AG04449 (cell line): ENCODE measurements around the gene GRHL3.

Source experiments
- CTCF ChIA-PET: fragments of 350-600 bp; formaldehyde crosslinking; extraction: SDS; loops from one replicate; lab custom pipeline; 2021; ENCODE audit warnings: antibody characterized with exemption; lab: Yijun Ruan, JAX
- POLR2A ChIA-PET: fragments of 400-600, 350-600 bp; formaldehyde crosslinking; extraction: SDS; loops from one replicate; lab custom pipeline; 2020; ENCODE audit warnings: antibody characterized with exemption, inconsistent platforms; lab: Yijun Ruan, JAX
- DNase-seq: peaks from one replicate; pipeline ENCODE4 v3.0.0-alpha.2; 2010; ENCODE audit warnings: low read depth, low spot score
- H3K4me3 ChIP-seq: 2 replicates; pipeline ENCODE4 v1.5.1; 2011; ENCODE audit warnings: low read depth, mild to moderate bottlenecking, control low read depth, low read length
- TF ChIP-seq, protein P1 (sequence below): IDR thresholded peaks from one replicate; pipeline ENCODE4 v1.5.1; 2011; ENCODE audit warnings: mild to moderate bottlenecking, moderate library complexity, low read length, control low read depth, inconsistent platforms; ENCODE audit not compliant: insufficient read depth; ENCODE audit errors: missing control alignments

The GRHL3 gene

DNA sequence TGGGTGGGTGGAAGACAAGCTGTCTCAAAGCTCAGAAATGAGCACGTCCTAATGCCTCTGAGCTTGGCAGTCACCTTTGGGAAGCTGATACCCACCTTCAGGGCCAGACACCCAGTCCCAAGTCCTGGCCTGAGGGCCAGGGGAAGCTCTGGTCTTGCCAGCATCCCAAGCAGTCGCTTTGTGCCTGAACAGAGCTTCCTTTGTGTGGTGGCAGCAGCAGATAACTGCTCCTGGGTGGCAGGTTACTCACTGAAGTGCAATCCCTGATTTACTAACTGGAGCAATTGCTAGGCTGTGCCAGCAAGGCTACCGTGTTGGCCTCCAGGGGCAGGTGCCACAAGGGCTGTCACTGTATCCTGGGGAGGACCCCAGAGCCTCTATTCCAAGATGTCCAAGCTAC, 40.4 kb upstream of the GRHL3 start:
- ChIA-PET CTCF (interaction anchor here (1.0 kb wide), 2 partner anchors 86 to 112 kb away, joined by 3 to 4 read pairs; no protein-coding TSS in a partner anchor), POLR2A (interaction anchor here (0.7 kb wide), 1 partner anchor 466 kb away, joined by 3 read pairs; the partner anchor contains the start of gene CLIC4)

DNA sequence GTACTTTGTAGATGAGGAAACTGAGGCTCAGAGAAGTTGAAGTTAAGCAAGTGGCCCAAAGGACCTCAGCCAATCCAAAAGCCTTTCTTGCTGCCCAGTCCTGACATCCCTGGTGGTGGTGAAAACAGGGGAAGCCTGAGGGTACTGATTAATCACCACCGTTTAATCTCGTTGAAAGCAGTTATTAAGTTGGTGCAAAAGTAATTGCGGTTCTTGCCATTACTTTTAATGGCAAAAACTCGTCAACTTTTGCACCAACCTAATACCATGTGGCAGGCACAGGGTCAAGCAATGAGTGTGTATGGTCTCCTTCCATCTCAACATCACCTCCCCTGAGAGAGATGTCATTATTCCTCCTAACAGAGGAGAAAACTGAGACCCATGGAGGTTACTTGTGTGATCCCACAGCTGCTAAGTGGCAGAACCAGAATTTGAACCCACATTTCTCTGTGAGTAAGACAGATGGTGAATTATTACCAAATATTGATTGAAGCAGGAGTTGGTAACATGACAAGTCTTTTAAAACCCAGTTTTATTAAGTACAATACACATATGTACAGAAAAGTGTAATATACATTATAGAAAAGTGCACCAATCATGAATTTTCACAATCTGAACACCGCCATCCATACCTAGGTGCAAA, 39.4 kb upstream of the GRHL3 start:
- ChIA-PET CTCF (no interaction called here), POLR2A (no interaction called here)
- no peak for DNase-seq
- H3K4me3 ChIP-seq: no peak overlapping the region
- TF ChIP-seq, protein P1, sequence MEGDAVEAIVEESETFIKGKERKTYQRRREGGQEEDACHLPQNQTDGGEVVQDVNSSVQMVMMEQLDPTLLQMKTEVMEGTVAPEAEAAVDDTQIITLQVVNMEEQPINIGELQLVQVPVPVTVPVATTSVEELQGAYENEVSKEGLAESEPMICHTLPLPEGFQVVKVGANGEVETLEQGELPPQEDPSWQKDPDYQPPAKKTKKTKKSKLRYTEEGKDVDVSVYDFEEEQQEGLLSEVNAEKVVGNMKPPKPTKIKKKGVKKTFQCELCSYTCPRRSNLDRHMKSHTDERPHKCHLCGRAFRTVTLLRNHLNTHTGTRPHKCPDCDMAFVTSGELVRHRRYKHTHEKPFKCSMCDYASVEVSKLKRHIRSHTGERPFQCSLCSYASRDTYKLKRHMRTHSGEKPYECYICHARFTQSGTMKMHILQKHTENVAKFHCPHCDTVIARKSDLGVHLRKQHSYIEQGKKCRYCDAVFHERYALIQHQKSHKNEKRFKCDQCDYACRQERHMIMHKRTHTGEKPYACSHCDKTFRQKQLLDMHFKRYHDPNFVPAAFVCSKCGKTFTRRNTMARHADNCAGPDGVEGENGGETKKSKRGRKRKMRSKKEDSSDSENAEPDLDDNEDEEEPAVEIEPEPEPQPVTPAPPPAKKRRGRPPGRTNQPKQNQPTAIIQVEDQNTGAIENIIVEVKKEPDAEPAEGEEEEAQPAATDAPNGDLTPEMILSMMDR: no peak

More for the DNA sequence above, 40.4 kb upstream of the GRHL3 start:
- DNase-seq: no peak
- no peak overlapping the region for H3K4me3 ChIP-seq
- TF ChIP-seq, protein P1: no peak

DNA sequence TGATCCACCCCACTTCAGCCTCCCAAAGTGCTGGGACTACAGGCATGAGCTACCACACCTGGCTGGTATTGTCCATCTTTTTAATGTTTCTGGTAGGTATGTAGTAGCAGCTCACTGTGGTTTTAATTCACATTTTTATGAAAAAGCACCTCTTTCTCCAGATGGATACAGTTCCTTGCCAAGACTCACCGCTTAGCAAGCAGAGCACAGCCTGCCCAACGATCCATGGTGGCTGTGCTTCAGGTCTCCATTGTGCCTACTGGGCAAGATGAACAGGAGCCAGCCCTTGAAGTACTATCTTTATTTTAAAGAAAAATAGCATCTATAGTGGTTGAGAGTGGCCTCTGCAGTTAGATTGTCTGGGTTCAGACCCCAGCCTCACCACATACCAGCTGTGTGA, 37.6 kb upstream of the GRHL3 start:
- ChIA-PET CTCF (interaction anchor here (1.7 kb wide), 1 partner anchor 109 kb away, joined by 4 read pairs; no protein-coding TSS in a partner anchor), POLR2A (no interaction called here)
- TF ChIP-seq, protein P1: no peak
- DNase-seq: no peak
- no peak overlapping the region for H3K4me3 ChIP-seq

GRCh38 chr1:24282491-24282890, 36.7 kb upstream of the GRHL3 start:
- CTCF ChIA-PET: interaction anchor here (1.7 kb wide), 1 partner anchor 108 kb away, joined by 4 read pairs; no protein-coding TSS in a partner anchor
- no peak overlapping the region for H3K4me3 ChIP-seq
- no peak for DNase-seq
- TF ChIP-seq, protein P1: no peak
- POLR2A ChIA-PET: no interaction called here

GRCh38 chr1:24283326-24284155, 35.6 kb upstream of the GRHL3 start:
- ChIA-PET POLR2A (no interaction called here), CTCF (interaction anchor here (1.0 kb wide), 1 partner anchor 21 kb away, joined by 3 read pairs; no protein-coding TSS in a partner anchor)
- H3K4me3 ChIP-seq: no peak overlapping the region
- no peak for DNase-seq
- TF ChIP-seq, protein P1: no peak

DNA sequence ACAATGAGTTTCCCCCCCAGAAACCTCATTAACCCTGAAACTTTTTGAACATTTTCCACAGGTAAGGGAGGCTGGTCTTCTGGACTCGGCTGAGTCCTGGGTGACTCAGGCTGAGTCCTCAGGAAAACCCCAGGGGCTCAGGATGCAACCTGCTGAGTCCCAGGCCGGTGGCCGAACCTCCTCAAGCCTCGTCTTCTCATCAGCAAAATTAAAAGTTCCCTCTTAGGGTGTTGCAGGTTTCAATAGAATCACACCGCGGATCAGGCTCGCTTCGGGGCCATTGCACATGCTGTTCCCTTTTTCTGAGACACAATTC, 35.0 kb upstream of the GRHL3 start:
- POLR2A ChIA-PET: no interaction called here
- CTCF ChIA-PET: interaction anchor here (1.0 kb wide), 1 partner anchor 20 kb away, joined by 3 read pairs; no protein-coding TSS in a partner anchor

More for the DNA sequence above, 35.0 kb upstream of the GRHL3 start:
- H3K4me3 ChIP-seq: no peak overlapping the region
- TF ChIP-seq, protein P1: no peak
- no peak for DNase-seq
